ENCODE results near the gene KCNC4. TPM values are rescaled to one million over a fixed set of nuclear protein-coding genes. Genes with fewer than 3 reads are reported as not detected.

The KCNC4 gene
- total and polyA plus RNA-seq, 12 donors = 2.2 to 13.8 (median 5.1) TPM

- peaks cover 0 to 28% (median 17%) of the 10 kb centered on the region in 9 donors for H3K4me1 ChIP-seq
- H3K27me3 ChIP-seq = no peaks in the 10 kb centered on the region
- peak overlapping the region in 3 of 10 donors; percentile 39 to 60 (median 39) for H3K27ac ChIP-seq
- H3K36me3 ChIP-seq = no peaks in the 10 kb centered on the region
- WGBS, 2 donors = 36 to 44% methylated on average over 4 of the region's 4 CpGs
- no peaks in the 10 kb centered on the region for H3K9me3 ChIP-seq
- DNase-seq = no peak
- no peak overlapping the region for H3K4me3 ChIP-seq
- peak; percentile 42 to 94 (median 72) for ATAC-seq
- intact Hi-C loops (cut with DNase I) = loop anchor here in 1 of 10 donors (5.0 kb wide), 1 partner anchor 48 kb away; no protein-coding TSS in a partner anchor
- TF ChIP-seq CTCF (IDR thresholded peaks at IDR 0.05) = no peak
These were observed 45.3 kb downstream of the KCNC4 start for GRCh38 chr1:110255392-110255787.

DNA sequence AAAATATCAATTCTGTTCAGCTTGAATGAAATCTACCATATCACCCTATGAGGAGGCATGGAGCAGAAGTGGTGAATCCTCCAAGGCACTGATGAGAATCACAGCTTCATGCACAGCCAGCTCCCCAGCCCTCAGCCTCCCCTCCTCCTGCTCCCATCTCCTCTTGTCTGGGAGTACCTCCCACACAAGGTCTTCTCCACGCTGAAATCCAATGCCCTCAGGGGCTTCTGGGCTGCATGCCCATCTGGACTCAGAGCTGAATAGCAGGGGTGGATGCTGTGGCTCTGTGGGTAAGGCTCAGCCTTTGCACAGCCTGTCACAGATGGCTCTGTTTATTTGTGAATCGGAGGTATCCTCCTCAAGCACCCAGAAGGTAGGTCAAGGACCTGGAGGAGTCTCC, 48.6 kb downstream of the KCNC4 start:
- intact Hi-C loops (cut with DNase I) = loop anchor here in 1 of 10 donors (5.0 kb wide), 1 partner anchor 51 kb away; no protein-coding TSS in a partner anchor
- TF ChIP-seq CTCF (IDR thresholded peaks at IDR 0.05) = no peak
- Histone ChIP-seq H3K36me3 (no peaks in the 10 kb centered on the region), H3K4me3 (no peak overlapping the region), H3K9me3 (no peaks in the 10 kb centered on the region), H3K4me1 (peaks cover 0 to 40% (median 22%) of the 10 kb centered on the region in 9 donors), H3K27me3 (no peaks in the 10 kb centered on the region), H3K27ac (no peak overlapping the region)
- WGBS, 2 donors = 59 to 63% methylated on average over 2 of the region's 2 CpGs
- DNase-seq (no peak), ATAC-seq (no peak)

- intact Hi-C loops (cut with DNase I) = loop anchor here in 4 of 10 donors (5.0 to 10.0 kb wide), 4 partner anchors 37 to 52 kb away; partner anchors contain the start of gene KCNC4 (in 3 of the 4)
- no peaks in the 10 kb centered on the region for H3K27me3 ChIP-seq
- H3K27ac ChIP-seq = no peak overlapping the region
- H3K9me3 ChIP-seq = no peaks in the 10 kb centered on the region
- TF ChIP-seq CTCF (IDR thresholded peaks at IDR 0.05) = no peak
- no peak overlapping the region for H3K4me3 ChIP-seq
- no peaks in the 10 kb centered on the region for H3K36me3 ChIP-seq
- WGBS, 2 donors = 64 to 70% methylated on average over 2 of the region's 2 CpGs
- no peak for ATAC-seq
- no peak for DNase-seq
- peaks cover 0 to 48% (median 27%) of the 10 kb centered on the region in 9 donors for H3K4me1 ChIP-seq
These were observed 49.7 kb downstream of the KCNC4 start for GRCh38 chr1:110259770-110260169.

Other genes with a start within 250 kb of the KCNC4 start
- gene AHCYL1, start 225.5 kb upstream of the KCNC4 start, total RNA-seq = 10 to 100 TPM; 39.2 to 58.9 (median 48.7) TPM
- 10 to 100 TPM; 21.9 to 24.2 TPM for gene AHCYL1, start 225.5 kb upstream of the KCNC4 start, polyA plus RNA-seq
- gene STRIP1, start 175.7 kb upstream of the KCNC4 start, total RNA-seq = 10 to 100 TPM; 13.9 to 23.2 (median 18.9) TPM
- gene STRIP1, start 175.7 kb upstream of the KCNC4 start, polyA plus RNA-seq = 10 to 100 TPM; 10.3 to 12.3 TPM
- gene ALX3, start 139.6 kb upstream of the KCNC4 start, total RNA-seq = not detected
- gene ALX3, start 139.6 kb upstream of the KCNC4 start, polyA plus RNA-seq = under 1 TPM in 1 of 2 donors, not detected in 1; 0.04 TPM
- gene UBL4B, start 97.9 kb upstream of the KCNC4 start, total RNA-seq = not detected
- not detected for gene UBL4B, start 97.9 kb upstream of the KCNC4 start, polyA plus RNA-seq
- under 1 TPM in 7 of 10 donors, not detected in 3; 0.06 to 0.45 (median 0.19) TPM for gene SLC6A17, start 59.8 kb upstream of the KCNC4 start, total RNA-seq
- gene SLC6A17, start 59.8 kb upstream of the KCNC4 start, polyA plus RNA-seq = under 1 TPM in 1 of 2 donors, not detected in 1; 0.09 TPM
- 10 to 100 TPM; 15.4 to 22.3 (median 19.4) TPM for gene RBM15, start 129.1 kb downstream of the KCNC4 start, total RNA-seq
- gene RBM15, start 129.1 kb downstream of the KCNC4 start, polyA plus RNA-seq = 1 to 10 TPM; 1.4 to 5.9 TPM
- 1 to 10 TPM; 1.3 to 3.5 (median 2.4) TPM for gene SLC16A4, start 180.7 kb downstream of the KCNC4 start, total RNA-seq
- gene SLC16A4, start 180.7 kb downstream of the KCNC4 start, polyA plus RNA-seq = 1 to 10 TPM; 1.5 to 3.4 TPM
- gene LAMTOR5, start 197.4 kb downstream of the KCNC4 start, total RNA-seq = 100 to 1,000 TPM; 209 to 268 (median 245) TPM
- gene LAMTOR5, start 197.4 kb downstream of the KCNC4 start, polyA plus RNA-seq = 100 to 1,000 TPM; 281 to 506 TPM
- gene PROK1, start 240.8 kb downstream of the KCNC4 start, total RNA-seq = 1 to 10 TPM in 1 of 10 donors, under 1 TPM in 4, not detected in 5; 0.17 to 1.6 (median 0.29) TPM
- gene PROK1, start 240.8 kb downstream of the KCNC4 start, polyA plus RNA-seq = 1 to 10 TPM in 1 of 2 donors, under 1 TPM in 1; 0.07 to 6.8 TPM